ENCODE measurements around the gene KCNQ1OT1.

KCNQ1OT1 gene

GRCh38 chr11:2709429-2709828, 9.6 kb upstream of the KCNQ1OT1 start:
- Histone ChIP-seq H3K4me3 (ENCODE audit: low read depth, low read length) (no peak overlapping the region), H3K4me1 (ENCODE audit: control insufficient read depth, insufficient read depth, low read length) (no peaks in the 10 kb centered on the region), H3K36me3 (ENCODE audit: control insufficient read depth in 2 of 2, insufficient read depth in 1 of 2, low read length in 2 of 2) (no peaks in the 10 kb centered on the region), H3K9me3 (ENCODE audit: control insufficient read depth, insufficient read depth, low read depth, low read length) (no peaks in the 10 kb centered on the region), H3K27ac (ENCODE audit: extremely low read depth, low read depth, low read length) (no peak overlapping the region)
- TF ChIP-seq ZBTB20 (tag by site-specific recombination; IDR thresholded peaks at IDR 0.05), result no peak
- TF ChIP-seq ELK4 (IDR thresholded peaks at IDR 0.05; ENCODE audit: borderline replicate concordance, low read depth, low read length), result no peak
- TF ChIP-seq, protein P1, sequence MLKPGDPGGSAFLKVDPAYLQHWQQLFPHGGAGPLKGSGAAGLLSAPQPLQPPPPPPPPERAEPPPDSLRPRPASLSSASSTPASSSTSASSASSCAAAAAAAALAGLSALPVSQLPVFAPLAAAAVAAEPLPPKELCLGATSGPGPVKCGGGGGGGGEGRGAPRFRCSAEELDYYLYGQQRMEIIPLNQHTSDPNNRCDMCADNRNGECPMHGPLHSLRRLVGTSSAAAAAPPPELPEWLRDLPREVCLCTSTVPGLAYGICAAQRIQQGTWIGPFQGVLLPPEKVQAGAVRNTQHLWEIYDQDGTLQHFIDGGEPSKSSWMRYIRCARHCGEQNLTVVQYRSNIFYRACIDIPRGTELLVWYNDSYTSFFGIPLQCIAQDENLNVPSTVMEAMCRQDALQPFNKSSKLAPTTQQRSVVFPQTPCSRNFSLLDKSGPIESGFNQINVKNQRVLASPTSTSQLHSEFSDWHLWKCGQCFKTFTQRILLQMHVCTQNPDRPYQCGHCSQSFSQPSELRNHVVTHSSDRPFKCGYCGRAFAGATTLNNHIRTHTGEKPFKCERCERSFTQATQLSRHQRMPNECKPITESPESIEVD (tag by site-specific recombination; IDR thresholded peaks at IDR 0.05), result no peak
- TF ChIP-seq HOXA7 (CRISPR knock-in tag; IDR thresholded peaks at IDR 0.05; ENCODE audit: borderline replicate concordance), result no peak
- TF ChIP-seq ZNF558 (tag by site-specific recombination; IDR thresholded peaks at IDR 0.05), result no peak
- no peak for TF ChIP-seq ZNF837 (tag by site-specific recombination; IDR thresholded peaks at IDR 0.05)
- TF ChIP-seq ZNF791 (tag by site-specific recombination; IDR thresholded peaks at IDR 0.05), result no peak
- TF ChIP-seq ZNF138 (tag by site-specific recombination; IDR thresholded peaks at IDR 0.05; ENCODE audit: borderline replicate concordance), result no peak
- no peak for TF ChIP-seq ZSCAN16 (tag by site-specific recombination; IDR thresholded peaks at IDR 0.05)
- TF ChIP-seq ZNF776 (tag by site-specific recombination; IDR thresholded peaks at IDR 0.05; ENCODE audit: borderline replicate concordance), result no peak
- no peak for TF ChIP-seq BCL6B (tag by site-specific recombination; IDR thresholded peaks at IDR 0.05)
- CTCF ChIA-PET, result interaction anchor here (0.6 kb wide), 2 partner anchors 36 to 360 kb away, joined by 3 read pairs; no protein-coding TSS in a partner anchor
- POLR2A ChIA-PET, result interaction anchor here (0.7 to 1.5 kb wide), 2 partner anchors 10 to 16 kb away, joined by 3 to 5 read pairs; partner anchors contain the start of gene KCNQ1OT1

- H3K27ac ChIP-seq (ENCODE audit: extremely low read depth, low read depth, low read length), result no peak overlapping the region
These were observed 9.0 kb upstream of the KCNQ1OT1 start for GRCh38 chr11:2708757-2709281.

DNA sequence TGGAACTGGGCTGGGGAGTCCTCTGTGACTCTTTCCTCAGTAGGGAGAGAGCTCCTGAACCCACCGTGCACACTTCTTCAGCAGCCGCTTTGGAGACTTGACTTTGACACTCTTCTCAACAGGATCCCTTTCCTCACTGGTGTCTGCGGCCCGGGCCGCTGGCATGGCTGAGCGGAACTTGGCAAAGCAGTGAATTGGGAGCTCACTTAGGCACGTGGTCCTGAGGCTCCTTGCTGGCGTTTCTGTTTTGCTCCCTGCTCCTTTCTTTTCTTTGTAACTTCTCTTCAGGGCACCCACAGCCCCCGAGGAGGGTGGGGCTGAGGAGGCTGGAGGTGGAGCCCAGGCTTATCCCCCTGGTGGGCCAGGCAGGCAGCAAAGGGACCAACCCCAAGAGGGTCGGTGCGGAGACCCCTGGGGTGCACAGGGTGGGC, 8.4 kb upstream of the KCNQ1OT1 start:
- no peaks in the 10 kb centered on the region for H3K9me3 ChIP-seq (ENCODE audit: control insufficient read depth, insufficient read depth, low read depth, low read length)
- no peaks in the 10 kb centered on the region for H3K4me1 ChIP-seq (ENCODE audit: control insufficient read depth, insufficient read depth, low read length)
- ChIA-PET CTCF (no interaction called here), POLR2A (interaction anchor here (0.6 to 1.5 kb wide), 2 partner anchors 8 to 1132 kb away, joined by 4 to 7 read pairs; partner anchors contain the start of genes KCNQ1OT1 and RHOG)
- no peak overlapping the region for H3K27ac ChIP-seq (ENCODE audit: extremely low read depth, low read depth, low read length)
- TF ChIP-seq ZNF48 (tag by site-specific recombination; IDR thresholded peaks at IDR 0.05) (no peak), ZNF155 (tag by site-specific recombination; IDR thresholded peaks at IDR 0.05) (no peak), OVOL3 (tag by site-specific recombination; IDR thresholded peaks at IDR 0.05) (no peak)
- TF ChIP-seq, protein P2, sequence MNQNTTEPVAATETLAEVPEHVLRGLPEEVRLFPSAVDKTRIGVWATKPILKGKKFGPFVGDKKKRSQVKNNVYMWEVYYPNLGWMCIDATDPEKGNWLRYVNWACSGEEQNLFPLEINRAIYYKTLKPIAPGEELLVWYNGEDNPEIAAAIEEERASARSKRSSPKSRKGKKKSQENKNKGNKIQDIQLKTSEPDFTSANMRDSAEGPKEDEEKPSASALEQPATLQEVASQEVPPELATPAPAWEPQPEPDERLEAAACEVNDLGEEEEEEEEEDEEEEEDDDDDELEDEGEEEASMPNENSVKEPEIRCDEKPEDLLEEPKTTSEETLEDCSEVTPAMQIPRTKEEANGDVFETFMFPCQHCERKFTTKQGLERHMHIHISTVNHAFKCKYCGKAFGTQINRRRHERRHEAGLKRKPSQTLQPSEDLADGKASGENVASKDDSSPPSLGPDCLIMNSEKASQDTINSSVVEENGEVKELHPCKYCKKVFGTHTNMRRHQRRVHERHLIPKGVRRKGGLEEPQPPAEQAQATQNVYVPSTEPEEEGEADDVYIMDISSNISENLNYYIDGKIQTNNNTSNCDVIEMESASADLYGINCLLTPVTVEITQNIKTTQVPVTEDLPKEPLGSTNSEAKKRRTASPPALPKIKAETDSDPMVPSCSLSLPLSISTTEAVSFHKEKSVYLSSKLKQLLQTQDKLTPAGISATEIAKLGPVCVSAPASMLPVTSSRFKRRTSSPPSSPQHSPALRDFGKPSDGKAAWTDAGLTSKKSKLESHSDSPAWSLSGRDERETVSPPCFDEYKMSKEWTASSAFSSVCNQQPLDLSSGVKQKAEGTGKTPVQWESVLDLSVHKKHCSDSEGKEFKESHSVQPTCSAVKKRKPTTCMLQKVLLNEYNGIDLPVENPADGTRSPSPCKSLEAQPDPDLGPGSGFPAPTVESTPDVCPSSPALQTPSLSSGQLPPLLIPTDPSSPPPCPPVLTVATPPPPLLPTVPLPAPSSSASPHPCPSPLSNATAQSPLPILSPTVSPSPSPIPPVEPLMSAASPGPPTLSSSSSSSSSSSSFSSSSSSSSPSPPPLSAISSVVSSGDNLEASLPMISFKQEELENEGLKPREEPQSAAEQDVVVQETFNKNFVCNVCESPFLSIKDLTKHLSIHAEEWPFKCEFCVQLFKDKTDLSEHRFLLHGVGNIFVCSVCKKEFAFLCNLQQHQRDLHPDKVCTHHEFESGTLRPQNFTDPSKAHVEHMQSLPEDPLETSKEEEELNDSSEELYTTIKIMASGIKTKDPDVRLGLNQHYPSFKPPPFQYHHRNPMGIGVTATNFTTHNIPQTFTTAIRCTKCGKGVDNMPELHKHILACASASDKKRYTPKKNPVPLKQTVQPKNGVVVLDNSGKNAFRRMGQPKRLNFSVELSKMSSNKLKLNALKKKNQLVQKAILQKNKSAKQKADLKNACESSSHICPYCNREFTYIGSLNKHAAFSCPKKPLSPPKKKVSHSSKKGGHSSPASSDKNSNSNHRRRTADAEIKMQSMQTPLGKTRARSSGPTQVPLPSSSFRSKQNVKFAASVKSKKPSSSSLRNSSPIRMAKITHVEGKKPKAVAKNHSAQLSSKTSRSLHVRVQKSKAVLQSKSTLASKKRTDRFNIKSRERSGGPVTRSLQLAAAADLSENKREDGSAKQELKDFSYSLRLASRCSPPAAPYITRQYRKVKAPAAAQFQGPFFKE (tag by site-specific recombination; IDR thresholded peaks at IDR 0.05; ENCODE audit: borderline replicate concordance), result no peak
- no peaks in the 10 kb centered on the region for H3K36me3 ChIP-seq (ENCODE audit: control insufficient read depth in 2 of 2, insufficient read depth in 1 of 2, low read length in 2 of 2)
- no peak overlapping the region for H3K4me3 ChIP-seq (ENCODE audit: low read depth, low read length)

More at GRCh38 chr11:2708757-2709281, 9.0 kb upstream of the KCNQ1OT1 start:
- Histone ChIP-seq H3K36me3 (ENCODE audit: control insufficient read depth in 2 of 2, insufficient read depth in 1 of 2, low read length in 2 of 2) (no peaks in the 10 kb centered on the region), H3K9me3 (ENCODE audit: control insufficient read depth, insufficient read depth, low read depth, low read length) (no peaks in the 10 kb centered on the region), H3K4me3 (ENCODE audit: low read depth, low read length) (no peak overlapping the region), H3K4me1 (ENCODE audit: control insufficient read depth, insufficient read depth, low read length) (no peaks in the 10 kb centered on the region)
- ChIA-PET POLR2A (interaction anchor here (1.5 kb wide), 1 partner anchor 9 kb away, joined by 7 read pairs; the partner anchor contains the start of gene KCNQ1OT1), CTCF (interaction anchor here (0.6 kb wide), 1 partner anchor 359 kb away, joined by 3 read pairs; no protein-coding TSS in a partner anchor)
- TF ChIP-seq FEZF1 (tag by site-specific recombination; IDR thresholded peaks at IDR 0.05), result no peak

Data from HEK293 (cell line).